ENCODE data around the gene C2orf78. TPM values are rescaled to one million over a fixed set of nuclear protein-coding genes. Genes with fewer than 3 reads are reported as not detected.

C2orf78 gene
- total and polyA plus RNA-seq, 2 of the 4 experiments (the other 2 are of a cell fraction): 0.03 TPM; not detected in 1

- ChIA-PET CTCF (no interaction called here), POLR2A (ENCODE audit: unreplicated experiment) (no interaction called here)
- no peak overlapping the region for H4K8ac ChIP-seq (ENCODE audit: low read depth in 2 of 2, low read length in 2 of 2)
- H4K91ac ChIP-seq (ENCODE audit: insufficient read depth, low read depth, low read length): no peak overlapping the region
- TF ChIP-seq CTCF (conservative IDR thresholded peaks at IDR 0.05; ENCODE audit: low read depth, low read length) (no peak), POLR2A (IDR thresholded peaks at IDR 0.05; ENCODE audit: low read depth, low read length) (no peak), RCOR1 (IDR thresholded peaks at IDR 0.05; ENCODE audit: insufficient replicate concordance, low read length) (no peak), SMC3 (IDR thresholded peaks at IDR 0.05; ENCODE audit: low read depth, low read length) (no peak), CHD1 (IDR thresholded peaks at IDR 0.05; ENCODE audit: low read depth, low read length) (no peak), RFX5 (IDR thresholded peaks at IDR 0.05; ENCODE audit: low read depth, low read length) (no peak), CEBPB (IDR thresholded peaks at IDR 0.05; ENCODE audit: low read depth, low read length) (no peak), BHLHE40 (IDR thresholded peaks at IDR 0.05; ENCODE audit: low read depth, low read length) (no peak), NFE2L2 (IDR thresholded peaks at IDR 0.05; ENCODE audit: low read depth, low read length) (no peak), RAD21 (IDR thresholded peaks at IDR 0.05; ENCODE audit: low read length) (no peak), MAZ (IDR thresholded peaks at IDR 0.05; ENCODE audit: borderline replicate concordance, low read depth, low read length) (no peak), MAFK (IDR thresholded peaks at IDR 0.05; ENCODE audit: low read depth, low read length) (no peak), MXI1 (IDR thresholded peaks at IDR 0.05; ENCODE audit: borderline replicate concordance, low read depth, low read length) (no peak), FOS (IDR thresholded peaks at IDR 0.05; ENCODE audit: low read depth, low read length) (no peak), USF2 (IDR thresholded peaks at IDR 0.05; ENCODE audit: low read depth, low read length) (no peak), ELK1 (IDR thresholded peaks at IDR 0.05; ENCODE audit: borderline replicate concordance, low read depth, low read length) (no peak)
- H2BK20ac ChIP-seq (ENCODE audit: low read depth, low read length): no peak overlapping the region
- no peaks in the 10 kb centered on the region for H4K20me1 ChIP-seq (ENCODE audit: insufficient read depth, low read length)
- H2BK15ac ChIP-seq (ENCODE audit: low read depth, low read length): no peak overlapping the region
- dilution Hi-C loops (cut with HindIII; ENCODE audit: low sequenced_read_pairs, unreplicated experiment) (no loop called here), in situ Hi-C loops (cut with MboI; ENCODE audit: low sequenced_read_pairs) (no loop called here), intact Hi-C loops (cut with micrococcal nuclease) (no loop called here)
- H3K4me3 ChIP-seq (ENCODE audit: insufficient read depth, low read depth, low read length): no peak overlapping the region
- H2BK120ac ChIP-seq (ENCODE audit: low read depth, low read length): no peak overlapping the region
- no peak overlapping the region for H2AK9ac ChIP-seq (replicated peaks; ENCODE audit: low read depth, low read length, poor library complexity)
- H3K14ac ChIP-seq (replicated peaks; ENCODE audit: low read depth, low read length): no peak overlapping the region
- H3K36me3 ChIP-seq (ENCODE audit: control insufficient read depth, insufficient read depth, low read length): peaks cover 6% of the 10 kb centered on the region
- H3K4me2 ChIP-seq (ENCODE audit: low read depth, low read length): no peak overlapping the region
- no peak for ATAC-seq (ENCODE audit: low read depth)
- no peaks in the 10 kb centered on the region for H3K9me3 ChIP-seq (ENCODE audit: control insufficient read depth, insufficient read depth, low read length)
- H3K4me1 ChIP-seq (ENCODE audit: control insufficient read depth, insufficient read depth, low read length): no peaks in the 10 kb centered on the region
- no peak overlapping the region for H3K27ac ChIP-seq (ENCODE audit: insufficient read depth, low read length)
- H3K9me1 ChIP-seq (ENCODE audit: insufficient read depth, low read length): peaks cover 2% of the 10 kb centered on the region; the same call in 1 of the 2 replicates
- H3K4ac ChIP-seq (ENCODE audit: low read depth, low read length): no peak overlapping the region
- no peak overlapping the region for H2AK5ac ChIP-seq (ENCODE audit: low read depth, low read length)
- peaks cover 6% of the 10 kb centered on the region in 2 experiments for H3K79me1 ChIP-seq (ENCODE audit: low read depth in 1 of 2, low read length in 2 of 2)
- no peak overlapping the region for H3K56ac ChIP-seq (ENCODE audit: extremely low read depth, insufficient read depth, low read length)
- no peaks in the 10 kb centered on the region for H3K27me3 ChIP-seq (ENCODE audit: control insufficient read depth, insufficient read depth, low read length)
- H3K9ac ChIP-seq (ENCODE audit: low read depth, low read length): no peak overlapping the region
- no CpG with 5 or more reads among the region's 2 CpGs for WGBS, 2 experiments (ENCODE audit: extremely low coverage in 2 of 2, insufficient read length in 1 of 2)
- no peak overlapping the region for H2AFZ ChIP-seq (replicated peaks; ENCODE audit: low read length, poor library complexity)
- no TSS peak for BruUV-seq (replicated peaks)
- H3K23ac ChIP-seq (ENCODE audit: low read depth, low read length): no peak overlapping the region
- no peak overlapping the region for H2BK5ac ChIP-seq (ENCODE audit: low read depth, low read length, poor library complexity, severe bottlenecking)
- H3K18ac ChIP-seq (ENCODE audit: low read depth, low read length): no peak overlapping the region
- no peak overlapping the region for H4K5ac ChIP-seq (ENCODE audit: low read depth, low read length)
- no peak for DNase-seq
Measured at GRCh38 chr2:73740767-73741166, 43.2 kb upstream of the C2orf78 start.

Data from IMR-90 (cell line).